ENCODE measurements around the gene MICALL1.

Gene MICALL1

GRCh38 chr22:37926771-37927636 lies 20.9 kb downstream of the MICALL1 start:
- in situ Hi-C loops (cut with HindIII; ENCODE audit: low pct_unique_long_range_greater_than_20kb, low sequenced_read_pairs) = no loop called here
- no peak for TF ChIP-seq JUND (IDR thresholded peaks at IDR 0.05; ENCODE audit: low read depth)
- no peak for DNase-seq (ENCODE audit: low read depth in 1 of 2, low spot score in 1 of 2)

- no peak for TF ChIP-seq JUND (IDR thresholded peaks at IDR 0.05; ENCODE audit: low read depth)
- in situ Hi-C loops (cut with HindIII; ENCODE audit: low pct_unique_long_range_greater_than_20kb, low sequenced_read_pairs) = no loop called here
- DNase-seq (ENCODE audit: low read depth in 1 of 2, low spot score in 1 of 2) = no peak
These were observed 21.5 kb downstream of the MICALL1 start for GRCh38 chr22:37927637-37927936.

GRCh38 chr22:37929390-37929789 lies 23.3 kb downstream of the MICALL1 start:
- no peak for DNase-seq (ENCODE audit: low read depth in 1 of 2, low spot score in 1 of 2)
- in situ Hi-C loops (cut with HindIII; ENCODE audit: low pct_unique_long_range_greater_than_20kb, low sequenced_read_pairs) = no loop called here
- no peak for TF ChIP-seq JUND (IDR thresholded peaks at IDR 0.05; ENCODE audit: low read depth)

- no peak for TF ChIP-seq JUND (IDR thresholded peaks at IDR 0.05; ENCODE audit: low read depth)
- in situ Hi-C loops (cut with HindIII; ENCODE audit: low pct_unique_long_range_greater_than_20kb, low sequenced_read_pairs) = no loop called here
- peak; percentile 31 to 38 for DNase-seq (ENCODE audit: low read depth in 1 of 2, low spot score in 1 of 2)
These were observed 24.3 kb downstream of the MICALL1 start for GRCh38 chr22:37930270-37930951.

- TF ChIP-seq JUND (IDR thresholded peaks at IDR 0.05; ENCODE audit: low read depth) = no peak
- peak in 1 of 2 experiments; percentile 31 for DNase-seq (ENCODE audit: low read depth in 1 of 2, low spot score in 1 of 2)
- in situ Hi-C loops (cut with HindIII; ENCODE audit: low pct_unique_long_range_greater_than_20kb, low sequenced_read_pairs) = no loop called here
These were observed 24.9 kb downstream of the MICALL1 start for GRCh38 chr22:37930952-37931440.

GRCh38 chr22:37931893-37932389 lies 25.8 kb downstream of the MICALL1 start:
- in situ Hi-C loops (cut with HindIII; ENCODE audit: low pct_unique_long_range_greater_than_20kb, low sequenced_read_pairs) = no loop called here
- DNase-seq (ENCODE audit: low read depth in 1 of 2, low spot score in 1 of 2) = no peak
- no peak for TF ChIP-seq JUND (IDR thresholded peaks at IDR 0.05; ENCODE audit: low read depth)

GRCh38 chr22:37932401-37932800 lies 26.3 kb downstream of the MICALL1 start:
- DNase-seq (ENCODE audit: low read depth in 1 of 2, low spot score in 1 of 2) = no peak
- in situ Hi-C loops (cut with HindIII; ENCODE audit: low pct_unique_long_range_greater_than_20kb, low sequenced_read_pairs) = no loop called here
- TF ChIP-seq JUND (IDR thresholded peaks at IDR 0.05; ENCODE audit: low read depth) = no peak

- in situ Hi-C loops (cut with HindIII; ENCODE audit: low pct_unique_long_range_greater_than_20kb, low sequenced_read_pairs) = no loop called here
- TF ChIP-seq JUND (IDR thresholded peaks at IDR 0.05; ENCODE audit: low read depth) = no peak
These were observed 26.9 kb downstream of the MICALL1 start for GRCh38 chr22:37932821-37933578.

GRCh38 chr22:37933711-37934376 lies 27.7 kb downstream of the MICALL1 start:
- in situ Hi-C loops (cut with HindIII; ENCODE audit: low pct_unique_long_range_greater_than_20kb, low sequenced_read_pairs) = no loop called here
- TF ChIP-seq JUND (IDR thresholded peaks at IDR 0.05; ENCODE audit: low read depth) = no peak
- peak; percentile 68 to 92 for DNase-seq (ENCODE audit: low read depth in 1 of 2, low spot score in 1 of 2)

More at GRCh38 chr22:37932821-37933578, 26.9 kb downstream of the MICALL1 start:
- DNase-seq (ENCODE audit: low read depth in 1 of 2, low spot score in 1 of 2) = peak in 1 of 2 experiments; percentile 45

GRCh38 chr22:37940698-37941376 lies 34.7 kb downstream of the MICALL1 start:
- no peak for DNase-seq (ENCODE audit: low read depth in 1 of 2, low spot score in 1 of 2)
- no peak for TF ChIP-seq JUND (IDR thresholded peaks at IDR 0.05; ENCODE audit: low read depth)
- in situ Hi-C loops (cut with HindIII; ENCODE audit: low pct_unique_long_range_greater_than_20kb, low sequenced_read_pairs) = no loop called here

- in situ Hi-C loops (cut with HindIII; ENCODE audit: low pct_unique_long_range_greater_than_20kb, low sequenced_read_pairs) = no loop called here
- TF ChIP-seq JUND (IDR thresholded peaks at IDR 0.05; ENCODE audit: low read depth) = no peak
These were observed 36.0 kb downstream of the MICALL1 start for GRCh38 chr22:37942133-37942532.

More at GRCh38 chr22:37942133-37942532, 36.0 kb downstream of the MICALL1 start:
- no peak for DNase-seq (ENCODE audit: low read depth in 1 of 2, low spot score in 1 of 2)
